Thoracic aorta (tissue), 2 donors: ENCODE measurements around the gene EPHA4. TPM values are rescaled to one million over a fixed set of nuclear protein-coding genes. Genes with fewer than 3 reads are reported as not detected.

Experiments used
- ATAC-seq: fragments of 150-250 bp; one replicate; pipeline ENCODE4 v1.8.0; 2017; ENCODE audit warnings: low read depth; ENCODE audit not compliant: insufficient number of reproducible peaks, low FRiP score
- DNase-seq: peaks from one replicate; pipeline ENCODE4 v3.0.0-alpha.2; 2020; ENCODE audit warnings: low spot score
- H3K27ac ChIP-seq, 2 donors: fragments of 200-600 bp; sonication (generic); 1 replicate in 1 of 2; 2 replicates in 1 of 2; pipeline ENCODE4 v1.5.1; 2016; ENCODE audit warnings: mild to moderate bottlenecking in 2 of 2, moderate library complexity in 2 of 2
- H3K27me3 ChIP-seq: fragments of 200-600 bp; sonication (generic); replicated peaks from 2 replicates; pipeline ENCODE4 v1.6.0; 2016; ENCODE audit warnings: mild to moderate bottlenecking; ENCODE audit not compliant: insufficient read depth
- H3K36me3 ChIP-seq: fragments of 200-600 bp; sonication (generic); one replicate; pipeline ENCODE4 v1.5.1; 2016
- H3K4me1 ChIP-seq, 2 donors: fragments of 200-600 bp; sonication (generic); 1 replicate in 1 of 2; 2 replicates in 1 of 2; pipeline versions ENCODE4 v1.5.1 to v1.6.0; 2016; ENCODE audit warnings: low read depth in 2 of 2, mild to moderate bottlenecking in 1 of 2; ENCODE audit not compliant: control insufficient read depth in 1 of 2
- H3K4me3 ChIP-seq: fragments of 200-600 bp; sonication (generic); 2 replicates; pipeline ENCODE4 v1.5.1; 2016; ENCODE audit warnings: mild to moderate bottlenecking
- H3K9me3 ChIP-seq: fragments of 200-600 bp; sonication (generic); 2 replicates; pipeline ENCODE4 v1.5.1; 2016
- total RNA-seq, 2 donors: library from RNA; depleted of rRNA; stranded (reverse); fragments of >200 nt; gene quantifications; one replicate each; pipeline versions ENCODE4 v1.1.0 to v1.2.3, GENCODE V29; 2016
- TF ChIP-seq, protein P1 (sequence below): fragments of 200-600 bp; sonication (generic); IDR thresholded peaks from one replicate; pipeline ENCODE4 v1.5.1; 2019; ENCODE audit warnings: antibody characterized with exemption

Gene EPHA4
- total RNA-seq, 2 donors from 2014 or later = 20.4 to 53.3 TPM

DNA sequence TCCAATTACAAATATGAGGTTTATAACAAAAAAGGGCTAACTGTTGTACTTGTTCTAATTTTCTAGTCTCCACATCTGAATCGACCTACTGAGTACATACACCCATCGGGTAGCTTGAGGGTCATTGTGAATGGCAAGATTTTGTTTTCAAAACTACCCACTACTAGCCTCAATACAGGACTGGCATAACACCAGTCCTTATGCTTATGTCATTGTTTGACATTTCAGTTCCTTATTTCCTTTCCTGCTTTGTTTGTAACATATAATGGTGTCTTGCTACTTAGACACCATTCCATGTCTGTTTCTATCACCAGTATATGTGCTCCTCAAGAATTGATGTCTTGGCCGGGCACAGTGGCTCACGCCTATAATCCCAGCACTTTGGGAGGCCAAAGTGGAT lies 86.0 kb downstream of the EPHA4 start:
- no peaks in the 10 kb centered on the region for H3K9me3 ChIP-seq
- no peaks in the 10 kb centered on the region for H3K27me3 ChIP-seq
- TF ChIP-seq, protein P1, sequence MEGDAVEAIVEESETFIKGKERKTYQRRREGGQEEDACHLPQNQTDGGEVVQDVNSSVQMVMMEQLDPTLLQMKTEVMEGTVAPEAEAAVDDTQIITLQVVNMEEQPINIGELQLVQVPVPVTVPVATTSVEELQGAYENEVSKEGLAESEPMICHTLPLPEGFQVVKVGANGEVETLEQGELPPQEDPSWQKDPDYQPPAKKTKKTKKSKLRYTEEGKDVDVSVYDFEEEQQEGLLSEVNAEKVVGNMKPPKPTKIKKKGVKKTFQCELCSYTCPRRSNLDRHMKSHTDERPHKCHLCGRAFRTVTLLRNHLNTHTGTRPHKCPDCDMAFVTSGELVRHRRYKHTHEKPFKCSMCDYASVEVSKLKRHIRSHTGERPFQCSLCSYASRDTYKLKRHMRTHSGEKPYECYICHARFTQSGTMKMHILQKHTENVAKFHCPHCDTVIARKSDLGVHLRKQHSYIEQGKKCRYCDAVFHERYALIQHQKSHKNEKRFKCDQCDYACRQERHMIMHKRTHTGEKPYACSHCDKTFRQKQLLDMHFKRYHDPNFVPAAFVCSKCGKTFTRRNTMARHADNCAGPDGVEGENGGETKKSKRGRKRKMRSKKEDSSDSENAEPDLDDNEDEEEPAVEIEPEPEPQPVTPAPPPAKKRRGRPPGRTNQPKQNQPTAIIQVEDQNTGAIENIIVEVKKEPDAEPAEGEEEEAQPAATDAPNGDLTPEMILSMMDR = no peak
- ATAC-seq = no peak
- H3K27ac ChIP-seq = no peak overlapping the region
- no peak for DNase-seq
- H3K4me3 ChIP-seq = no peak overlapping the region
- no peaks in the 10 kb centered on the region for H3K36me3 ChIP-seq
- H3K4me1 ChIP-seq = no peaks in the 10 kb centered on the region

DNA sequence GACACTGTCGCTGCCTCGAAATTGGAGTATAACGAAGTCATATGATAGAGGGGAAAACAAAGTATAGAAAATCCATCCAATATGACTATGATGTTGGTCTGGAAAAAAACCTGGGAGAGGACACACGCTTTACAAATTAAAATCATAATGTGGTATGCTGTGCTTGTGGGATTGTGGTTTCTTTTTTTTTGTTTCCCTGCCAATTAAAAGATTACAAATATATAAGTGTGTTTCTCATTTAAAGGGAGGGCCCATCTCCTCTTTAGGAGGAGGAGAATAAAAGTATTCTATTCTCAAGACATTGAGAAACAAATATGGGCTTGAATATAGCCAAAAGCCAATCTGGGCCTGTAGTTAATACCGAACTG lies 86.6 kb downstream of the EPHA4 start:
- Histone ChIP-seq H3K4me1 (no peaks in the 10 kb centered on the region), H3K36me3 (no peaks in the 10 kb centered on the region), H3K27ac (no peak overlapping the region), H3K27me3 (no peaks in the 10 kb centered on the region), H3K4me3 (no peak overlapping the region), H3K9me3 (no peaks in the 10 kb centered on the region)
- TF ChIP-seq, protein P1 = no peak
- no peak for DNase-seq
- ATAC-seq = no peak

DNA sequence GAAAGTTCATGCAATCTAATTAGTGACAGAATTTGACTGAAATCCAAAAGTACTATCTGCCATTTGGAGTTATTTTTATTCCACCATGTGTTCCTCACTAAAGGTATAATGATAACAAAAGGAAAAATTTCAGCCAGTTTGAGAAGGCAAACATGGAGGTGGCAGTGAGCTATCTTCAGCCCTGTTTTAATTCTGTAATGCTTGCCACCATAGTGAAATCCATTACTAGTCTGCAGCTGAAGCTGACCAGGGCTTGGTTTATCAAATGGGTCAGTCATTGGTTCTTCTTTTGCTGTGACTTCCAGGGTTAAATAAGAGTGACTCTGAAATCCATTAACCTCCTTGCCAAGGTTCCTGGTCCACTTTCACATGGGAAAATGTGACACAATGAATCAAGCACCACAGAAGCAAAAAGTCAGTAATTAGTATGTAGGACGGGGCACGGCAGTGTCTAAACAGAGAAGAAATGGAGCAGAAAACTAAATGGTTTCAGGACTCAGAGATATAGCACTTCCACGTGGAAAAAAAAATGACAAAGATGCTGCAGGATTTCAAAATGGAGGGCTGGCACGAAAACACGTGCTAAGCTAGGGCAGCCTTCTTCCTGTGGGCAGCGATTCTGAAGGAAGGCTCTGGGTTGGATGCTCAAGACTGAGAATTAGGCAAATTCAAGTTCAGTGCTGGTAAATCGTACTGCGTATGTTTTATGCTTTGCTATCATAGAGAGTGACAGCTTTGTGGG lies 87.2 kb downstream of the EPHA4 start:
- H3K4me1 ChIP-seq = peaks cover 3 to 4% of the 10 kb centered on the region in 2 donors
- ATAC-seq = no peak
- DNase-seq = no peak
- no peaks in the 10 kb centered on the region for H3K9me3 ChIP-seq
- H3K4me3 ChIP-seq = no peak overlapping the region
- no peaks in the 10 kb centered on the region for H3K27me3 ChIP-seq
- H3K36me3 ChIP-seq = no peaks in the 10 kb centered on the region
- H3K27ac ChIP-seq = no peak overlapping the region
- TF ChIP-seq, protein P1 = no peak

GRCh38 chr2:221482666-221483455 lies 89.2 kb downstream of the EPHA4 start:
- ATAC-seq = no peak
- Histone ChIP-seq H3K27me3 (no peaks in the 10 kb centered on the region), H3K4me3 (no peak overlapping the region), H3K4me1 (peaks cover 9 to 24% of the 10 kb centered on the region in 2 donors), H3K27ac (no peak overlapping the region), H3K36me3 (no peaks in the 10 kb centered on the region), H3K9me3 (no peaks in the 10 kb centered on the region)
- DNase-seq = no peak
- TF ChIP-seq, protein P1 = no peak

DNA sequence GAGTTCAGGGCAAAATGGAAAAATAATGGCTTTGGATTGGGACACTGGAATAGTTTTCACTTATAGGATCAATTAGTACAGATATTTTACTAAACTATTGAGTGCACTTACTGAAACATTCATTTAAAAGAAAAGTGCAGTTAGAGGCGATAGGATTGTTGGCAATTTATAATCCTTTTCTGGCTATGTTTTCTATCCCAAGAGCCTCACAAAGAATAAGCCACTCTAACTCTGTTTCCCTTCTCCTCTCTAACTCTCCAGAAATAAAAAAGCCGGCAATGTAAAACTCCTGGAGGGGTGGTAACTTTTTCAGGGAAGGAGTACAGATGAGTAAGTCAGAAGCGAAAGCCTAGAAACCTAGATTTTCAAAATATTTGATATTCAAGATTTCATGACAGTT lies 91.3 kb downstream of the EPHA4 start:
- Histone ChIP-seq H3K4me3 (no peak overlapping the region), H3K27ac (no peak overlapping the region)
- TF ChIP-seq, protein P1 = no peak

More for the DNA sequence above, 91.3 kb downstream of the EPHA4 start:
- Histone ChIP-seq H3K36me3 (no peaks in the 10 kb centered on the region), H3K4me1 (peaks cover 17 to 33% of the 10 kb centered on the region in 2 donors), H3K9me3 (no peaks in the 10 kb centered on the region), H3K27me3 (no peaks in the 10 kb centered on the region)
- DNase-seq = no peak
- no peak for ATAC-seq
